Left renal cortex interstitium (tissue), 4 donors: ENCODE measurements around the gene SYT2. TPM values are rescaled to one million over a fixed set of nuclear protein-coding genes. Genes with fewer than 3 reads are reported as not detected.
A peak's percentile ranks its signal among the peaks of the same experiment; 100 is the strongest.
"Not testable (repeated sequence)": the region's sequence is repeated elsewhere in the genome, so short reads cannot be mapped to it uniquely, and the experiment has no call there.

Experiments
- DNase-seq, 4 donors: peaks; one replicate each; pipeline ENCODE4 v3.0.0-alpha.2; 2013; ENCODE audit warnings: low read depth in 4 of 4, low spot score in 2 of 4, missing footprints in 1 of 4
- polyA plus RNA-seq, 4 donors: library from polyadenylated mRNA; unstranded; fragments of 120-200 nt; gene quantifications; one replicate each; pipeline ENCODE4 v1.2.1, GENCODE V29; 2013; ENCODE audit not compliant: insufficient read length in 4 of 4

Gene SYT2
- polyA plus RNA-seq, 4 donors: 1.9 to 2.9 (median 2.1) TPM

- DNase-seq: not testable (repeated sequence)
Measured at GRCh38 chr1:202627036-202627435, 83.2 kb downstream of the SYT2 start.

- no peak for DNase-seq
Measured at GRCh38 chr1:202625416-202626360, 84.6 kb downstream of the SYT2 start.

DNA sequence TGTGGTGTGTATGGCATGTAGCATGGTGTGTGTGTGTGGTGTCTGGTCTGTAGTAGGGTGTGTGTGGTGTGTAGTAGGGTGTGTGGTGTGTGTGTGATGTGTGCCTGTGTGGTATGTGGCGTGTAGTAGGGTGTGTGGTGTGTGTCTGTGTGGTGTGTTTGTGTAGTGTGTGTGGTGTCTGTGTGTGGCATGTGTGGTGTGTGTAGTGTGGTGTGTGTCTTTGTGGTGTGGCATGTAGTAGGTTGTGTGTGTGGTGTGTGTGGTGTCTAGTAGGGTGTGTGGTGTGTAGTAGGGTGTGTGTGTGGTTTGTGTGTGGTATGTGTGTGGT is 85.5 kb downstream of the SYT2 start:
- no peak for DNase-seq

GRCh38 chr1:202624088-202624780 is 86.0 kb downstream of the SYT2 start:
- DNase-seq: no peak

GRCh38 chr1:202623476-202623875 is 86.8 kb downstream of the SYT2 start:
- not testable (repeated sequence) for DNase-seq

DNA sequence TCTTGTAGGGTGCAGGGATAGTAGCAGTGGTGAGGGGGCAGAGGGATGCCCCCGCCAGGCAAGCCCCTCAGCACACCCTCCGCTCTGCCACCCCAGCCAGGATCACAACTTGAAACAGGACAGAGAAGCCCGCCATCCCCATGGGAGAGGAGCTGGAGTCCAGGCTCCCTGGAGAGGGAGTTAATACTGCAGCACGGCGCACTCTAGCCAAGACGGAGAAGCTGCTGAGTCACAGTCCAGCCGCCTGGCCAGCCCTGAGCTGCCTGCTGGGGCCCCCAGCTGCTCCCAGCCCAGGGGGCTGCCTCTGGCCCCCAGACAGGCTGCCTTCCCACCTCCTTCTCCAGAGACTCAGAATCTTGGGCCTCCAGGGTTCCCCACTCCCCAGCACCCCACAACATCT is 87.2 kb downstream of the SYT2 start:
- no peak for DNase-seq

DNA sequence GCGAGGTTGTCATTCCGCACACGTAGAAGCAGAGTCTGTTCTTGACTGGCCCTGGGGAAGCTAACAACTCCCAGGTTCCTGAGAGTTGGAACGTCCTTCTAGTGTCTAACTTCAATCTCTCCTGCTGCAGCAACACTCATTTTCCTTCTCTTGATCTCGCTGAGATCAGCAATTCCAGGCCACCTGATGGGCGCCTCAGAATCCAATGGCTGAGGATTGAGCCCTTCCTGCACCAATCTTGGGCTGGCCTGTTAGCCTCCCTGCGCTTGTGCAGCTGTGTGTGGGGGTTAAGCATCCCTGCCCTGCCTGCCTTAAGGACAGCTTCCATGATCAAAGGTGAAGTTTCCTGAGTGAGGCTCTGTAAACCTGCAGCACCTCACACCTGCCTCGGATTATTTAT is 87.9 kb downstream of the SYT2 start:
- no peak for DNase-seq

DNA sequence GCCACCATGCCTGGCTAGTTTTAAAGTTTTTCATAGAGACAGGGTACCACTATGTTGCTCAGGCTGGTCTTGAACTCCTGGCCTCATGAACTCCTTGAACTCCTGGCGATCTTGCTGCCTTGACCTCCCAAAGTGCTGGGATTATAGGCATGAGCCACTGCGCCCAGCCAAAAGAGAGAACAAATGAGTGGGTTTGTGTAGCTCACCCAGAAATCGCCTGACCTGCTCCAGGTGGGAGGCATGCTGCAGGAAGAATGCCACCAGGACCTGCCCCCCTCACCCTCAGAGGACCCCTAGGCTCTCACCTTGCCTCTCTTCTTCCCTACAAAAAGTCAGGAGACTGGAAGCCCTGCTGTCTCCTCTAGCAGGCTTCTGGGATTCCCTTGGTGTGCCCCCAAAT is 88.8 kb downstream of the SYT2 start:
- no peak for DNase-seq

DNA sequence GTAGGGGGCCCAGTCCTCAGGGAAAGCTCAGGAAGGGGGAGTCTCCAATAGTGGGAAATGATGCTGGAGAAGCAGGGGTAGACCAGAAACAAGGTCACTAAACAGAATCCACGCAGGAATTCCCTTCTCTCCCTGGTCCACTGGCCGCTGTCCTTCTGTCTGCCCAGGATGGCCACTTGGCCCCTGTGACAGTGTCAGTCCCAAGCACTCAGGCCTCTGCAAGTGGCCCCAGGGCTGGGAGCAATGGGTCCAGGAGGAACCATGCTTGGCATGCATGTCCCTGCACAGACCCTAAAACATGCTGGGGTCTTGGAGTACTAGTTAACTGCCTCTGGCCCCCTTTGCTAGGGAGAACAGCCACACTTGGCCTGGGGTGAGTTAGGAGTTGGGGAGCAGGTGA is 90.2 kb downstream of the SYT2 start:
- DNase-seq: not testable (repeated sequence)

DNA sequence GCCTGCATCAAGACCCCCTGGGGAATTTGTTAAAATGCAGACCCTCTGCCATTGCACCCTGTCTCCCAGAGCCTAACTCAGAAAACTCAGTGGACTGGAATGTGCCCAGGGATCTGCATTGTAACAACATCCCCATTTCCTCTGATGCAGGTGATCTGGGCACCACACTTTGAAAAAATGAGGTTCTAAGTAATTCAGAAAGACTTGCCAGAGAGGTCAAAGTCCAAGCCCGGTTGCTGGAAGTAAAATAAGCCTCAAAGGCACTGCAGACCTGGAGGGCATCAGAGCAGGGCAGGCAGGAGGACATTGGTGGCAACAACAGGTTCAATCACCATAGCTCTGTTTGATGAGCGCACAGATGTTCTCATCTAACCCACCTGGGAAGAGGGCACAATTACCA is 90.7 kb downstream of the SYT2 start:
- no peak for DNase-seq

DNA sequence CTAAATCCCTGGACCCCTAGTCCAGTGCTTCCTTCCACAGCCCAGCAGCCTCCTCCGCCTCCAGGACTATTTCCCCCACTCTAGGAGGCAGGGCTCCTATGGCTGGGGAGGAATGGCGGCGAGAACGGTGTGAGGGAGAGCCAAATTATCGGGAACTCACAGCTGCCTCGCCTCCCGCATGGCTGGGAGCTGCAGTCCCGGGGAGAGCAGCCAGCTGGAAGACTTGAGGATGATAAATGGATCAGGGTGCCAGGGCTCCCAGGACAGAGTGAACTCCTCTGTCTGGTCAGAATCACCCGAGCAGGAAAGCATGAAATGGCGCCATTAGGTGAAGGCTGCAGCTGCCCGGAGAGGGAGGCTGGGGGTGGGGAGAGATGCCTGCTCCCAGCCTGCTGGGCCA is 91.2 kb downstream of the SYT2 start:
- not testable (repeated sequence) for DNase-seq

DNA sequence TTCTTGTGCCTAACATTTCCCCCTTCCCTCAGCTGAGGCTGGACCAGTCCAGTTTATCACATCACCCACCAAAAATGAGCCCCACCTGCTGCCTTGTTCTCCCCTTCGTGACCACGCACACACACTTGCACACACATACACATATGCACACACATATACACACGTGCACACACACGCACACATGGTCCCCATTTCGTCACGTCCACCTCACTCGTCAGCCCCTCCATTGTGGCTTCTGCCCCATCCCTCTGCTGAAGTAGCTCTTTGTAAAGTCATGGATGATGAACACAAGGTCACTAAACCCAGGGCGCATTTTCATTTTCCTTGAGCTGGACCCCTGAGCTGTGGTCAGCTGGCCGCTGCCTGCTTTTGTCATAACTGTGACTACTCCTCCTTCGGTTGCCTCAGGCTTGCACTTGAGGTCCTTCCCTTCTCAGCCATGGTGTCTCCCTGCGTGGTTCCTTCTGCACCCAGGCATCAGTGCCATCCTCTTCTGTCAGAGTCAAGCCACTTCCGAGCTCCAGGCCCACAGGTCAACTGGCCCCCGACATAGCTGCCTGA is 93.8 kb downstream of the SYT2 start:
- DNase-seq: no peak

GRCh38 chr1:202615501-202616354 is 94.5 kb downstream of the SYT2 start:
- peak in 1 of 4 donors; percentile 21 for DNase-seq

GRCh38 chr1:202615208-202615500 is 95.1 kb downstream of the SYT2 start:
- DNase-seq: not testable (repeated sequence)

- DNase-seq: not testable (repeated sequence)
Measured at GRCh38 chr1:202614363-202615207, 95.7 kb downstream of the SYT2 start.

DNA sequence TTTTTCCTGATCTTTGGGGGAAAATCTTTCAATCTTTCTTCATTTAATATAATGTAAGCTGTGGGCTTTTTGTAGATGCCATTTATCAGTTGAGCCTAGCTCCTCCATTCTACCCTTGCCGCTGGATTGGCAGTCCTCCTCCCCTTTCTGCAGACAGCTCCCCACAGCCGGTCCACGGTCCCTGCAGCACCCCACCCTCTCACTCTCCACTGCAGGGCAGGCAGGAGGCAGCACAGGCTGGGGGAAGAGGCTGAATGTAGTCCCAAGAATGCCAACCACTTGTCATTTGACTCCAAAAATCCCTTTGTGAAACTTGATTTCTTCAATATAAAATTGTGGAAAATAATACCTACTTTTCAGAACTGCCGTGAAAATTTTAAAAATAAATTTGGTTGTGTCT is 96.7 kb downstream of the SYT2 start:
- no peak for DNase-seq

- DNase-seq: not testable (repeated sequence)
Measured at GRCh38 chr1:202612036-202612435, 98.2 kb downstream of the SYT2 start.

GRCh38 chr1:202605515-202605914 is 104.7 kb downstream of the SYT2 start:
- no peak for DNase-seq

DNA sequence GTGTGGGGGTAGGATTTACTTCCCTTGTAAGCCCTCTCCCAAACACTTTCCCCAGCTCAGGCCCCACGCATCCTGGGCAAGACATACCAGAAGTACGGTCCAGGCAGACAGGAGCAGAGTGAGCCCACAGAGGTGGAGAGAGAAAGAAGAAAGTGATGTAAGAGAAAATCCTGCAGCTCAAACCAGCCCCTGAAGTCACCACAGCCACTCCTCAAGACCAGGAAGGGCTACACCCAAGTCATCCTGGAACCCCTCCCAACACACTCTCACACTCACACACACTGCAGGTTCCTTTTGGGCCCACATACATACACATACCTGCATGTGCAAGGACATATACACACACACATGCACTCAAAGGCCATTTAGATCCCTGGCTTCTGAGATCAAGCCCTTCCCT is 106.8 kb downstream of the SYT2 start:
- DNase-seq: no peak

GRCh38 chr1:202600432-202601041 is 109.7 kb downstream of the SYT2 start:
- no peak for DNase-seq
